Fibroblast of skin of abdomen (primary cell): ENCODE data around the gene PCLO.
"Not testable (repeated sequence)": the region's sequence is repeated elsewhere in the genome, so short reads cannot be mapped to it uniquely, and the experiment has no call there.

Experiments used
- DNase-seq: peaks from one replicate; pipeline ENCODE4 v3.0.0-alpha.2; 2013

PCLO gene

GRCh38 chr7:83141927-83142326, 20.8 kb downstream of the PCLO start:
- DNase-seq, result no peak

- no peak for DNase-seq
These were observed 31.8 kb downstream of the PCLO start for GRCh38 chr7:83130623-83131545.

DNA sequence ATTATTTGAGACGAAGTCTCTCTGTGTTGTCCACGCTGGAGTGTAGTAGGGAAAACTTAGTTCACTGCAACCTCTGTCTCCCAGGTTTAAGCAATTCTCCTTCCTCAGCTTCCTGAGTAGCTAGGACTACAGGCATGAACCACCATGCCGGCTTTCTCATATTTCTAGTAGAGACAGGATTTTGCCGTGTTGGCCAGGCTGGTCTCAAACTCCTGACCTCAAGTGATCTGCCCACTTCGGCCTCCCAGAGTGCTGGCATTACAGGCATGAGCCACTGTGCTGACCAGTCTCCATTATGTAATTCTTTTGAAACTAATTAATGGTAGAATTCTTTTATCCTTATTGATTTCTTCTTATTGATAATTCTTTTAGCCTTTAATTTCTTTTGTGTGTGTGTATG, 32.5 kb downstream of the PCLO start:
- DNase-seq, result no peak

- no peak for DNase-seq
These were observed 43.2 kb downstream of the PCLO start for GRCh38 chr7:83119494-83119893.

- DNase-seq, result no peak
These were observed 43.7 kb downstream of the PCLO start for GRCh38 chr7:83119026-83119382.

DNA sequence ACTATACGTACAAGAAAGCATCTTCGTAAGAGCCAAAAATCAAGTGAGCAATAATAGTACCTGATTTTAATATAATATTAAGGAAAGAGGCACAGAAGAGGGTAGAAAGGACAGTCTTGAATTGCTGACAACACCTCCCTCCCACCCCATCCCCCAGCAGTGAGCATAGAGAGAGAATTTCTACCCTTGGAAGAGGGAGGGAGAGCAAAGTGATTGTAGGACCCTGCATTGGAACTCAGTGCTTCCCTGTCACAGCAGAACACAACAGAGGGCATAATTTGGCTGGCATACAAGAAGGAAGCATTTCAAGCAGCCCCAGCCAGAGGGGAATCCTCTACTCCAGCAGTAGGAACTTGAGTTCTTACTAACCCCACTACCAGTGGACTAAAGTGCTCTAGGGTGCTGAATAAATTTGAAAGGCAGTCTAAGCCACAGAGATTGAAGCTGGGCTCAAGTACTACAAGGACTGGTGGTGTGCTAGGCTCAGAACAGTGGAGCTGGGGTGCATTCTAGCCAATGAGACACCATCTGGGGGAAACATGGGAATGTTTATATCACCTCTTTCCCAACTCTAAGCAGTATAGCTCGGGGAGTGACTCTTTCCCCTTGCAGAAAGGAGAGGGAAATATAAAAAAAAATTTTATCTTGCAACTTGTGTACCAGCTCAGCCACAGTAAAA, 44.2 kb downstream of the PCLO start:
- DNase-seq, result no peak

DNA sequence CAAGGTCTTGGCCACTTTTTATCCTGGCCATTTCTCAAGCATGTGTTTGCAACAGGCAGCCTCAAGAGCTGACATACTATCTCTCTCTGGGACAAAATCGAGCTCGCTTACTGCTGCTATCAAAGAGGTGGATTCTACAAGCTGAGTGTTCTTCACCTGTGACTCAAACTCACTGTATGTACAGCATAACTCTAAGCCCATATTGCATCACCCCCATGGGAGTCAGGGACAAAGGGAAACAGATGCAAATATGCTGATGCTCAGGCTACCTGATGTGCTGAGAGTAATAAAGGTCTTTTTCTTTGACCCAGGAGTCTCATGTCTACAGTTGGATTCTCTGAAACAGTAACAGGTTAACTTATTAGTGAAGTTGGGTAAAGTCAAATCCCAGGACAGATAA, 45.2 kb downstream of the PCLO start:
- DNase-seq, result no peak

DNA sequence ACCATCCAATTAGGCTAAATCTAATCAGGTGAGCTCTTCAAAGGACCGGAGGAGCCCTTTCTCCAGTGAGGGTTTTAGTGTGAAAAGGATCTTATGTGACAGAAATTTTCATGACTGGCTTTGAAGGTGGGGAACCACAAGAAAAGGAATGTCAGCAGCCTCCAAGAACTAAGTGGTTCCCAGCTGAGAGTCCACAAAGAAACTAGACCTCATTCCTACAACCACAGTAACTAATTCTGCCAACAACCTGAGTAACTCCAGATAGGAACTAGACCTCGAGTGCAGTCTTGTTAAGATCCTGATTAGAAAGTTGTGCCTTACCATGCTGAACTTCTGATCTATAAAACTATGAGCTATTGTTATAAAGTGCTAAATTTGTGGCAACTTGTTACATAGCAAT, 51.3 kb downstream of the PCLO start:
- DNase-seq, result no peak

DNA sequence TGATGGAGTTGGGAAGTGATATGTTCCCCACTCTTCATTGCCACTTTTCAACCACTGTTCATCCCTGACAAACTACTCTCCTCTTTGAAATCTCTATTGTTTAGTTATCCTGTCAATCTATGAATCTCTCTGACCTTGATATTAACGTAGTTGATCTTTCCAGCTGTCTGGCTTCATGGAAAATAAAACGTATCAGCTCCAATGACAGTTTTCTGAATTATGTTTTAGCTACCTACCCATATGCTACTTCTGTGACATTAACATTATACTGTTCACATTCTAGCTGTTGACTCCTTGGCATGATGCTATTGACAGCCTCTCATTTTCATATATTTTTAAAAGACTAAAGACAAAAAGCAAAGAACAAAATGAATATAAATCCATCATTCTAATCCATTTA, 53.3 kb downstream of the PCLO start:
- no peak for DNase-seq

GRCh38 chr7:83105948-83106347, 56.7 kb downstream of the PCLO start:
- DNase-seq, result no peak

- no peak for DNase-seq
These were observed 57.6 kb downstream of the PCLO start for GRCh38 chr7:83105063-83105462.

- no peak for DNase-seq
These were observed 61.2 kb downstream of the PCLO start for GRCh38 chr7:83101530-83101929.

GRCh38 chr7:83096065-83096580, 66.6 kb downstream of the PCLO start:
- DNase-seq, result no peak

DNA sequence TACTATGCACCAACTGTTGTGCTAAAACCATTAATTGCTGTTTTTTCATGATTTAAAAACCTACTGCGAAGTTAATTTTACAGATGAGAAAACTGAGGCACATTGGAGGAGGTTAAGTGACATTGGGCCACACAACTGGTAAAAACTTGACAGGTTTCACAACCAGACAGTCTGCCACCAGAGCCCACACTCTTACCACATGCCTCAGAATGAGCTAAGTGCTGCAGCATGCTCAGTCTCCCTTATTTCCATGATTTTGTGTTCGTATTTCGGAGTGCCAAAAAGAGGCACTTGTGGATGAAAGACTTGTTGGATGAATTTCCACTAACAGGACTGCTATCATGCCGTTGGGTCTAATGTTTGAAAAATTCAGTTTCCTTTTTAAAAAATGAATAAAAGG, 77.4 kb downstream of the PCLO start:
- DNase-seq, result no peak

- not testable (repeated sequence) for DNase-seq
These were observed 82.8 kb downstream of the PCLO start for GRCh38 chr7:83079879-83080278.

GRCh38 chr7:83077328-83077727, 85.4 kb downstream of the PCLO start:
- DNase-seq, result no peak

DNA sequence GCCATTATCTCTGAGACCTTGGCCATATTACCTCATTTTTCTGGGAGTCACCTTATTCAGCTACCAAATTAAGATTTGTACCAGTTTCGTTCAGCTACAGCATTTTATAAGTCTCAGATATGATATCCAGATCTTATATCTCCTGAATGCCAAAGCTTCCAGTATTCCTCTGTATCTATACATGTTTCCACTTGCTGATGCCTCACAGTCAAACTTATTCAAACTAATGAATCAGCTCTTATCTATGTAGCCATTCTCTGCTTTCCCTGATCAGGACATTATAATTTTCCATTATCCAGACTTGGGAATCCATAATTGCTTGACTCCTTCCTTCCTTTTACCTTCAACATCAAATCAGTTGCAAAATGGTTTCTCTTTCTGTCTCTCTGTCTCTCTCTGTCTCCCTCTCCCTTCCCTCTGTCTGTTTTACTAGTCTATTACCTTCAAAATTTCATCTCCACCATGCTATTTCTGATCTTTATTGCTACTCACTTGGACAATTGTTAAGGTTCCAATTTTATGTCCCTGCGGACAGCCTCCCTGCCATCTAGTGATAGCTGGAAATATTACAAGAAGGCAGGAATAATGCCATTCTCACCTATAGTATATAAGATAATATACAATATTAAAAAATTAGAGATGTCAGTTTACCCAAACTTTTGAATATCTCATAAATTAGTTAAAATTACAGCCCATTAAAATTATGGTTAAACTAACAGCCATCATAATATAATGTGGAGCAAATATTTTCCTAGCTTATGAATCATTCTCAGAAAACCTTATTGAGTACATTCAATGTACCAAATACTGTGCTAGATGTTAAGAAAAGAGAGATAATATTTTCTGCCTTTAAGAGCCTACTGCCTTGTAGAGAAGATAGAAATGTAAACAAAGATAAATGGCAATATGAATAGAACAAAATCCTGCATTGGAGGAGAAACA, 89.8 kb downstream of the PCLO start:
- DNase-seq, result no peak

DNA sequence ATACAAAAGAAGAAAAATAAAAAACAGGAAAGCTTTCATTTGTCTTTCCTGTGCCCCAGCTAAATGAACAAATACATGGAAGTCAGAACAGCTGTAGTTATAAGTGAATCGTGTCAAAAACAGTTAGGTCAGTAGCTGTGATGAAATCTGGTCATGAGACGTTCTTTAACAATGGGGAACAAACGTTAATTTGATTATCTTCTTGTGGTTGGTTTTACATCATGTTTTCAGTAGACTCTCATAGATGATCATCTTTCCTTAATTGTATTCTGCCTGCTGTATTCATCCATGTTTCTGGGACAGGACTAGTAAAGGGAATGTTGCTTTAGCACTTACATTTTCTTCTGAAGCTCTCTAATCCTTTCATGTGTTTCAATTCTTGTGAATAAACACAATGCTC, 97.0 kb downstream of the PCLO start:
- no peak for DNase-seq

DNA sequence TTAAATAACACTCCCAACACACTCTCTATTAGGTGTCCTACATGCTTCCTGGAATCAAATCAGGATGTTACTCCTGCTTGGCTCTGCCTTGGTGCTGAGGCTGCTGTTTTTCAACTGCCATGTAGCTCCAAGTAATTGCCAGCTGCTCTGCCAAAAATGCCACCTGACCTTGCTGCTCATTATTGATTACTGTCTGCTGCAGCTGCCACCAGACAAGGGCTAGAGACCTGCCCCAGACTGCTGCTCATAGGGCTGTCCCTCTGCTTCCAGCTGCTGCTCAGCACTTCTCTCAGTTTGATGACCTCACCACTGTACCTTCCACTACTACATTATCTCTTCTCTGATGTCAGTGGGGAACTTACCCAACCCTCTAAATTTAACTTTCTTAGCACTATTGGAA, 102.5 kb downstream of the PCLO start:
- no peak for DNase-seq

GRCh38 chr7:83058667-83059066, 104.0 kb downstream of the PCLO start:
- no peak for DNase-seq

DNA sequence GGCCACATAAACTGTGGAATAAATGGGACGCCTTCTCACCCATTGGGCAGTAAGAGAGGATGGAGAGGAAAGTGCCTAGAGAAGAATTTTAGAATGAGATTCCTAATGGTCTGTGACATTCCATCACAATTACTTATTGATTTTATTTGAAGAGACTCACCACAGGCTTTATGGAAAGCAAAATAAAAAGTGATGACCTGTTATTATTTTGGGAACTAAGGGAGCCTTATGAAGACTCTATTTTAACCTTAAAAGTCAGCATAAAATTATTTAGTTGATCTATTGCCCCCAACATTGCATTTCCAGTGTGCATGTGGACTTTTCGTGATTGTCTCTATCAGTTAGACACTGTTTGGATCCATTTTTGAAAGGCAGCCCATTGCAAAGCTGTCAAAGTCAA, 107.5 kb downstream of the PCLO start:
- DNase-seq, result no peak

DNA sequence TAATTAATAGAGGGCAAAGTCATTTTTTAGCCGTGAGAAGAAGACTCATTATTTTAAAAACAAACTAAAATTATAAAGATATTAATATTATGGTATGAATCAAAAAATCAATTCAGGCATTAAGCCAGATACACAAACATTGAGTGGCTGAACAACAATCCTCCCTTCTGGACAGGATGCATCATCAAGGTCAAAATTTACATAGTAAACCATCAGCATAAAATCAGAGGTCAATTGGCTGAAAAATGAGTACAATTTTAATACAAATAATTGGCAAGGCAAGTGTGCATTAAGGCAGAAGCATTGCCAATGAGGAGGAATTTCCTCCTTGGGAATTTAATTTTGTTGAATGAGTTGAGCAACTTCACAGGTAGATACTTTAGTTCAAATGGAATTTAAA, 108.2 kb downstream of the PCLO start:
- DNase-seq, result no peak

DNA sequence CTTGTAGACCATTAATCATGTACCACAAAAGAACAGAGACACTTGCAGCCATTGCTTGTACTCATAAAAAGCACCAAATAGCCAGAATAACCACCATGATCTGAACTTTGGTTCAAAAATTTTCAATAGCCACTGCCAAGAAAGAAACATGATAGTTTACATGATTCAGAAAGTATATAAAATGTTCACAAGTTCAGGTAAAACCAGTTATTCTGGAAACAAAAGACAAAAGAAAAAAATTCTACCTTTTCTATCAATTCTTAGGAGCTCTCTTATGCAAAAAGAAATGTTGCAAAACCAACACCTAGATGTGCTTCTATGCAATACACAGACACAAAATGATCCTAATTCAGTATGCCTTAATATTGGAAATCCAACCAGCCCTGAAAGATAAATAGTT, 108.7 kb downstream of the PCLO start:
- no peak for DNase-seq
